Measurements from ENCODE around the gene DIPK1A.
"Not testable (repeated sequence)": the region's sequence is repeated elsewhere in the genome, so short reads cannot be mapped to it uniquely, and the experiment has no call there.

Gene DIPK1A

DNA sequence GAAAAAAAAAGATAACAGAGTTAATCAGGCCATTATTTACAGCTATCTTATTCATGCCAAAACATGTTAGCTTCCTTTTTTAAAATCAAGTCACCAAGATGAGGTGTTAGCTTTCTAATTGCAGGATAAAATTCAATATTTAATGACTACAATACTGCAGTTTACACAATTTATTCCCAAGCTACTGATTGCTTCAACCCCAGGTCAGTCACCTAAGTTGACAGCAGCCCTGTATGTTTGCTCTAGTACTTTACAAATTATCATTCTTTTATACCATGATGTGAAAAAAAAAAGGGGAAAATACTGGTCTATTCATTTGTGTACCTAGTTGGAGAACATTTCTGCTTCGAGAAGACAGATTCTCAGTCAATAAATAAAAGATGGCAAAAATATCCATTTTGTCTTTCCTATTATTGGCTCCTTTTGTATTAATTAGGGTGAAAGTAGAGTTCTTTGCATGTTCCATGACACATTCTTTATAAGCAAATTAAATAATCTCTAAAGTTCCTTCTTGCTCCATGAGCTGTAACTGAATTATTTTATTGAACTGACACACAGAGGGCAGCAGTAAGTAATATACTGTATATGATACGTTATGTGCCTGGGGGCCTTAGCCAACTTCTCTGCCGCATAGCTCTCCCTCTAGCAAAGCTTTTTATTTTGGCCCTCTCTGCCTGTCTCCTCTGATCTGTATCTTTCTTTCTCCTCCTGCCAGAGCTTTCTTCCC is 48.0 kb downstream of the DIPK1A start:
- H3K4me1 ChIP-seq (ENCODE audit: control insufficient read depth, insufficient read depth, low read length): no peaks in the 10 kb centered on the region
- H3K4me3 ChIP-seq (ENCODE audit: low read depth, low read length): no peak overlapping the region
- H3K27ac ChIP-seq (ENCODE audit: low read depth, low read length): no peak overlapping the region
- no peak overlapping the region for H3K9ac ChIP-seq (ENCODE audit: low read length)
- no peaks in the 10 kb centered on the region for H3K36me3 ChIP-seq (ENCODE audit: control insufficient read depth, insufficient read depth, low read length)
- H3K27me3 ChIP-seq (ENCODE audit: control insufficient read depth, insufficient read depth, low read length): no peaks in the 10 kb centered on the region
- no peaks in the 10 kb centered on the region for H3K9me3 ChIP-seq (ENCODE audit: control insufficient read depth, insufficient read depth, low read depth, low read length)

DNA sequence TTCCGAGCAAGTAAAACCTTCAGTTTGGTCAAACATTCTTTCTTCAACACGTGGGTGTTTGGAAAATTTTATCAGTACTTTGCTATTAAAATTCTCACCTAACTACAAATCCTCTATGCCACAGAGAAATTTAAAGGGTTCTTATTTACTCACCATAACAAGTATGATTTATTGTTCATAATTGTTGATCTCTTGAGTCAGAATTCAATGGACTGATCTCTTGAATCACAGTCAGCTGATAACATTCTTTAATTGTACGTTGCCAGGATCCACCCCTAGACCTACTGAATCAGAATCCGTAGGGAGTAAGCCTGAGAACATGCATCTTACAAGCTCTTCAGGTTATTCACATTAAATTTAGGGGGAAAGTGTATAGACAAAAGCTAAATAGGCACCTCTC is 51.2 kb downstream of the DIPK1A start:
- Histone ChIP-seq H3K27me3 (ENCODE audit: control insufficient read depth, insufficient read depth, low read length) (no peaks in the 10 kb centered on the region), H3K36me3 (ENCODE audit: control insufficient read depth, insufficient read depth, low read length) (no peaks in the 10 kb centered on the region), H3K4me1 (ENCODE audit: control insufficient read depth, insufficient read depth, low read length) (no peaks in the 10 kb centered on the region), H3K4me3 (ENCODE audit: low read depth, low read length) (no peak overlapping the region), H3K27ac (ENCODE audit: low read depth, low read length) (no peak overlapping the region), H3K9me3 (ENCODE audit: control insufficient read depth, insufficient read depth, low read depth, low read length) (no peaks in the 10 kb centered on the region; the same call in 1 of the 2 replicates), H3K9ac (ENCODE audit: low read length) (no peak overlapping the region)

GRCh38 chr1:92909321-92909720 is 51.9 kb downstream of the DIPK1A start:
- H3K36me3 ChIP-seq (ENCODE audit: control insufficient read depth, insufficient read depth, low read length): no peaks in the 10 kb centered on the region

GRCh38 chr1:92907949-92908684 is 53.1 kb downstream of the DIPK1A start:
- no peaks in the 10 kb centered on the region for H3K4me1 ChIP-seq (ENCODE audit: control insufficient read depth, insufficient read depth, low read length)
- no peak overlapping the region for H3K9ac ChIP-seq (ENCODE audit: low read length)
- H3K27me3 ChIP-seq (ENCODE audit: control insufficient read depth, insufficient read depth, low read length): no peaks in the 10 kb centered on the region
- no peaks in the 10 kb centered on the region; the same call in 1 of the 2 replicates for H3K9me3 ChIP-seq (ENCODE audit: control insufficient read depth, insufficient read depth, low read depth, low read length)
- no peak overlapping the region for H3K27ac ChIP-seq (ENCODE audit: low read depth, low read length)
- H3K4me3 ChIP-seq (ENCODE audit: low read depth, low read length): no peak overlapping the region
- no peaks in the 10 kb centered on the region for H3K36me3 ChIP-seq (ENCODE audit: control insufficient read depth, insufficient read depth, low read length)

More at GRCh38 chr1:92909321-92909720, 51.9 kb downstream of the DIPK1A start:
- Histone ChIP-seq H3K4me3 (ENCODE audit: low read depth, low read length) (no peak overlapping the region), H3K27me3 (ENCODE audit: control insufficient read depth, insufficient read depth, low read length) (no peaks in the 10 kb centered on the region), H3K4me1 (ENCODE audit: control insufficient read depth, insufficient read depth, low read length) (no peaks in the 10 kb centered on the region), H3K9me3 (ENCODE audit: control insufficient read depth, insufficient read depth, low read depth, low read length) (no peaks in the 10 kb centered on the region; the same call in 1 of the 2 replicates), H3K27ac (ENCODE audit: low read depth, low read length) (no peak overlapping the region), H3K9ac (ENCODE audit: low read length) (no peak overlapping the region)

DNA sequence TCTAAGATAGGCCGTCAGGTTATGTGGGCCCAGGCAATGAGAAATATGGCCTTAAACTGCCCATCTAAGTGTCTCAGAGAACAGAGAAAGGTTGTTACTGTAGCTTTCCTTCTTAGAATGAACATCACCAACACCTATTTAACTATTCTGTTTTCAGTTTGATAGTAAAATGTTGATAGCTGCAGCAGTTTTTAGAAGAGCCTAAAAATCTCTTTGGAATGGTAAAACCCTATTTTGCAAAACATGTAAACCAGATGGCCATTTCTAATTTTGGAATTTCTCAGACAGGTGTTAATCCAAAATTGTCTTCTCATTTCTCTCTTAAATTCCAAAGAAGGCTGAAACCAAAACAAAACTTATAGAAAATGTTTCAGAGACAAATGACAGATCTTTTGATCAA is 57.5 kb downstream of the DIPK1A start:
- Histone ChIP-seq H3K27ac (ENCODE audit: low read depth, low read length) (no peak overlapping the region), H3K4me1 (ENCODE audit: control insufficient read depth, insufficient read depth, low read length) (no peaks in the 10 kb centered on the region), H3K27me3 (ENCODE audit: control insufficient read depth, insufficient read depth, low read length) (no peaks in the 10 kb centered on the region), H3K9ac (ENCODE audit: low read length) (no peak overlapping the region), H3K9me3 (ENCODE audit: control insufficient read depth, insufficient read depth, low read depth, low read length) (peaks cover 8% of the 10 kb centered on the region; the same call in 1 of the 2 replicates), H3K36me3 (ENCODE audit: control insufficient read depth, insufficient read depth, low read length) (no peaks in the 10 kb centered on the region), H3K4me3 (ENCODE audit: low read depth, low read length) (no peak overlapping the region)

DNA sequence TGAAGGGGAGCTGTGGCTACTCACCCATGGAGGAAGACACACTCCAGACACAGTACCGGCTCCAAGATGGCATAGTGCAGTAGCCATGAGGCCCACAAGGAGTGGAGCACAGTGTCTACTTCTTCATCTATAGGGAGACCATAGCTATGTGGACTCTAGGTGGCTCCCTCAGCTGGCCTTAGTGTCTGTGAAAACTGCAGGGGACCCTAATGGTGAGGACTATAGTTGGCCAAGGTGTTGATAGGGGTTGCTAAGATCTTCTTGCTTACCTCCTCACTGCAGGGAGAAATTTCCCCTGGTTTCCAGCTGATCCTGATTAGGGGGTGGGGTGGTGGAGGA is 58.9 kb downstream of the DIPK1A start:
- Histone ChIP-seq H3K9ac (ENCODE audit: low read length) (no peak overlapping the region), H3K27ac (ENCODE audit: low read depth, low read length) (no peak overlapping the region), H3K4me3 (ENCODE audit: low read depth, low read length) (no peak overlapping the region), H3K4me1 (ENCODE audit: control insufficient read depth, insufficient read depth, low read length) (no peaks in the 10 kb centered on the region), H3K9me3 (ENCODE audit: control insufficient read depth, insufficient read depth, low read depth, low read length) (peaks cover 8% of the 10 kb centered on the region; the same call in 1 of the 2 replicates), H3K36me3 (ENCODE audit: control insufficient read depth, insufficient read depth, low read length) (no peaks in the 10 kb centered on the region), H3K27me3 (ENCODE audit: control insufficient read depth, insufficient read depth, low read length) (no peaks in the 10 kb centered on the region)

DNA sequence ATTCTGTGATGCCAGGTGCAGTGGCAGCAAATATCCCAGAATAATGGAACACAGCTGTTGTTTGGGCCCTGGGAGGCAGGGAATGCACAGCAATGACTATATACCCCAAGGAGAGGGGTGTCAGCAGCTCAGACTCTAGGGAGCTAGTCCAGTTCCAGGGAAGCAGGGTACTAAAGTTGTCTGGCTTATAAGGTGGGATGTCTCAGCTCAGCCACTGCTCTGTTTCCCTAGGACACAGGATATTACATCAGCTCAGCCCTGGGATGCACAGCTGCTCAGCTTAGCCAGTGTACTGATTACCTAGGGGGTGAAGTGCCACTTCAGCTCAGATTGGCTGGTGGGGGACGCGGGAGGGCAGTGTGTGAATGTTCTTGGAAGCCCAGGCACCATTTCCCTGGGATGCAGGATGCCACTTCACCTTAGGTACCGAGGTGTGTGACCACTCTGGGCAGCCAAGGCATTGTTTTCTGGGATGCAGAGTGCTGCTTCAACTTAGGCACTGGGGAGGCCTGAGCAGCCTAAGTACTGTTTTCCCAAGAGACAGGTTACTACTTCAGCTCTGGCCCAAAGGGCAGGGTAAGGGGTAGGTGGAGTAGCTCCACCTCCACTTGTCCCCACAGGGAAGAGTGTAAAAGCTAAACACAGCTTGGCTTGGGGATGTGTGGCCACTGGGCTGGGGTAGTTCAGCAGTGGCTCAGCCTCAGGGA is 59.4 kb downstream of the DIPK1A start:
- Histone ChIP-seq H3K9me3 (ENCODE audit: control insufficient read depth, insufficient read depth, low read depth, low read length) (peaks cover 8% of the 10 kb centered on the region; the same call in 1 of the 2 replicates), H3K27me3 (ENCODE audit: control insufficient read depth, insufficient read depth, low read length) (no peaks in the 10 kb centered on the region), H3K9ac (ENCODE audit: low read length) (no peak overlapping the region), H3K4me1 (ENCODE audit: control insufficient read depth, insufficient read depth, low read length) (no peaks in the 10 kb centered on the region), H3K4me3 (ENCODE audit: low read depth, low read length) (no peak overlapping the region), H3K36me3 (ENCODE audit: control insufficient read depth, insufficient read depth, low read length) (no peaks in the 10 kb centered on the region), H3K27ac (ENCODE audit: low read depth, low read length) (no peak overlapping the region)

- Histone ChIP-seq H3K4me3 (ENCODE audit: low read depth, low read length) (no peak overlapping the region), H3K9me3 (ENCODE audit: control insufficient read depth, insufficient read depth, low read depth, low read length) (peaks cover 8% of the 10 kb centered on the region; the same call in 1 of the 2 replicates), H3K27ac (ENCODE audit: low read depth, low read length) (no peak overlapping the region), H3K27me3 (ENCODE audit: control insufficient read depth, insufficient read depth, low read length) (no peaks in the 10 kb centered on the region), H3K4me1 (ENCODE audit: control insufficient read depth, insufficient read depth, low read length) (no peaks in the 10 kb centered on the region), H3K36me3 (ENCODE audit: control insufficient read depth, insufficient read depth, low read length) (no peaks in the 10 kb centered on the region), H3K9ac (ENCODE audit: low read length) (no peak overlapping the region)
Measured at GRCh38 chr1:92901126-92901525, 60.1 kb downstream of the DIPK1A start.

GRCh38 chr1:92900539-92900938 is 60.7 kb downstream of the DIPK1A start:
- Histone ChIP-seq H3K36me3 (ENCODE audit: control insufficient read depth, insufficient read depth, low read length) (no peaks in the 10 kb centered on the region), H3K27ac (ENCODE audit: low read depth, low read length) (no peak overlapping the region), H3K4me1 (ENCODE audit: control insufficient read depth, insufficient read depth, low read length) (no peaks in the 10 kb centered on the region), H3K9me3 (ENCODE audit: control insufficient read depth, insufficient read depth, low read depth, low read length) (peaks cover 8% of the 10 kb centered on the region; the same call in 1 of the 2 replicates), H3K4me3 (ENCODE audit: low read depth, low read length) (no peak overlapping the region), H3K27me3 (ENCODE audit: control insufficient read depth, insufficient read depth, low read length) (no peaks in the 10 kb centered on the region), H3K9ac (ENCODE audit: low read length) (no peak overlapping the region)

- Histone ChIP-seq H3K27ac (ENCODE audit: low read depth, low read length) (no peak overlapping the region), H3K4me3 (ENCODE audit: low read depth, low read length) (no peak overlapping the region), H3K4me1 (ENCODE audit: control insufficient read depth, insufficient read depth, low read length) (no peaks in the 10 kb centered on the region), H3K36me3 (ENCODE audit: control insufficient read depth, insufficient read depth, low read length) (no peaks in the 10 kb centered on the region), H3K9me3 (ENCODE audit: control insufficient read depth, insufficient read depth, low read depth, low read length) (peaks cover 8% of the 10 kb centered on the region; the same call in 1 of the 2 replicates), H3K27me3 (ENCODE audit: control insufficient read depth, insufficient read depth, low read length) (no peaks in the 10 kb centered on the region), H3K9ac (ENCODE audit: low read length) (no peak overlapping the region)
Measured at GRCh38 chr1:92899780-92900179, 61.5 kb downstream of the DIPK1A start.

DNA sequence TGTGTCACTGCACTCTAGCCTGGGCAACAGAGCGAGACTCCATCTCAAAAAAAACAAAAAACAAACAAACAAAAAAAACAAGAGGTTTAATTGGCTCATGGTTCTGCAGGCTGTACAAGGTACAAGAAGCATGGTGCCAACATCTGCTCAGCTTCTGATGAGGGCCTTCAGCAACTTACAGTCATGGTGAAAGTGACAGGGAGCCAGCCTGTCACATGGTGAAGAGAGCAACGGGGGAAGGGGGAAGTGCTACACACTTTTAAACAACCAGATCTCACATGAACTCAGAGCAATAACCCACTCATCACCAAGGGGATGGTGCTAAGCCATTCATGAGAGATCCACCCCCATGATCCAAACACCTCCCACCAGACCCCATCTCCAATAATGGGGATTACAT is 63.2 kb downstream of the DIPK1A start:
- H3K36me3 ChIP-seq (ENCODE audit: control insufficient read depth, insufficient read depth, low read length); H3K27me3 ChIP-seq (ENCODE audit: control insufficient read depth, insufficient read depth, low read length); H3K27ac ChIP-seq (ENCODE audit: low read depth, low read length); H3K9me3 ChIP-seq (ENCODE audit: control insufficient read depth, insufficient read depth, low read depth, low read length); H3K4me1 ChIP-seq (ENCODE audit: control insufficient read depth, insufficient read depth, low read length); H3K9ac ChIP-seq (ENCODE audit: low read length); H3K4me3 ChIP-seq (ENCODE audit: low read depth, low read length): not testable (repeated sequence)

Data from HUES6 (cell line).